DMS 273 treated with DMSO at 0.1 percent for 48 hours (cell line): ENCODE data around the gene POLR2J3.
"Not testable (repeated sequence)": the region's sequence is repeated elsewhere in the genome, so short reads cannot be mapped to it uniquely, and the experiment has no call there.

Source experiments
- DNase-seq: peaks from one replicate; lab custom pipeline; 2025; lab: John Stamatoyannopoulos, UW

Gene POLR2J3

DNA sequence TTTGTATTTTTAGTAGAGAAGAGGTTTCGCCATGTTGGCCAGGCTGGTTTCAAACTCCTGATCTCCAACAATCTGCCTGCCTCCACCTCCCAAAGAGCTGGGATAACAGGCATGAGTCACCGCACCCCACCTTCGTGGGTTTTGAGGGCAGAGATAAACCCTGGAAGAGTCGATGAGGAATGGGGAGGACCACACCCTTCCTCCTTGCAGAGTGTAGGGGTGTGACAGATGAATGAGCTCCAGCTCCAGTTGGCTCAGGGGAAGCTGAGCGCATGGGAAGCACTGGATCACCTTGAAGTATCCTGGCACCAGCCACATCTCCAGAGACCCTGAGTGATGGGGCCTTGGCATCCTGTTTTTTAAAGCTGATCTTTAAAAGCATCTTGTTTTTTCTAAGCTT is 11.1 kb upstream of the POLR2J3 start:
- not testable (repeated sequence) for DNase-seq

DNA sequence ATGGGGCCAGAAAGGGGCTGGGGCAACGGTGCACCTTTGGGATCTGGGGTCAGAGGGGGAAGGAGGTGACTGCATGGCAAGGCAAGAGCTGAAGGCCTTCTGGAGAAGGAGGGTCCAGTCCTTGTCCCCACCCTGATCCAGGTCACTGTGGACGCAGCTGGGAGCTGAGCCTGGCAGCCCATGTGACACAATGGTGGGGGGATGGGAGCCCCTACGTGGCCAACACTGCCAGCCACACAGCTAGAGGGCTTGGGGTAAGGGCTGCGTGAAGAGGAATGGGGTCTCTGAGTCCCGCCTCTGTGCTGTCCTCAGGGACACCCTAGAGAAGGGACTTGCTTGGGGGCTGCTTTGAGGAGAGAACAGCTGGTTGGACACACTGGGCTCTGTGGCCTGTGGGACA is 9.3 kb upstream of the POLR2J3 start:
- DNase-seq: not testable (repeated sequence)

DNA sequence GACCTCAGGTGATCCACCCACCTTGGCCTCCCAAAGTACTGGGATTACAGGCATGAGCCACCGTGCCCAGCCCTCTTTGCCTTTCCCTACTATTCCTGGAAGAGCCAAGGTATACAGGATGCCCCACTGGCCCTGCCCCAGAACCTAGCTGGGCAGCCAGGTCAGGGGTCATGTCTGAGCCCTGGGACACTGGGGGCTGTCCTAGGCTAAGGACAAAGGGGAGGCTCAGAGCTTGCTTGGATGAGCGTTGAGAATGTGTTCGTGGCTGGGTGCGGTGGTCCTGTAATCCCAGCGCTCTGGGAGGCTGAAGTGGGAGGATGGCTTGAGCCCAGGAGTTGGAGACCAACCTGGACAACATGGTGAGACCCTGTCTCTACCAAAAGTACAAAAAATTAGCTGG is 6.1 kb upstream of the POLR2J3 start:
- DNase-seq: not testable (repeated sequence)

DNA sequence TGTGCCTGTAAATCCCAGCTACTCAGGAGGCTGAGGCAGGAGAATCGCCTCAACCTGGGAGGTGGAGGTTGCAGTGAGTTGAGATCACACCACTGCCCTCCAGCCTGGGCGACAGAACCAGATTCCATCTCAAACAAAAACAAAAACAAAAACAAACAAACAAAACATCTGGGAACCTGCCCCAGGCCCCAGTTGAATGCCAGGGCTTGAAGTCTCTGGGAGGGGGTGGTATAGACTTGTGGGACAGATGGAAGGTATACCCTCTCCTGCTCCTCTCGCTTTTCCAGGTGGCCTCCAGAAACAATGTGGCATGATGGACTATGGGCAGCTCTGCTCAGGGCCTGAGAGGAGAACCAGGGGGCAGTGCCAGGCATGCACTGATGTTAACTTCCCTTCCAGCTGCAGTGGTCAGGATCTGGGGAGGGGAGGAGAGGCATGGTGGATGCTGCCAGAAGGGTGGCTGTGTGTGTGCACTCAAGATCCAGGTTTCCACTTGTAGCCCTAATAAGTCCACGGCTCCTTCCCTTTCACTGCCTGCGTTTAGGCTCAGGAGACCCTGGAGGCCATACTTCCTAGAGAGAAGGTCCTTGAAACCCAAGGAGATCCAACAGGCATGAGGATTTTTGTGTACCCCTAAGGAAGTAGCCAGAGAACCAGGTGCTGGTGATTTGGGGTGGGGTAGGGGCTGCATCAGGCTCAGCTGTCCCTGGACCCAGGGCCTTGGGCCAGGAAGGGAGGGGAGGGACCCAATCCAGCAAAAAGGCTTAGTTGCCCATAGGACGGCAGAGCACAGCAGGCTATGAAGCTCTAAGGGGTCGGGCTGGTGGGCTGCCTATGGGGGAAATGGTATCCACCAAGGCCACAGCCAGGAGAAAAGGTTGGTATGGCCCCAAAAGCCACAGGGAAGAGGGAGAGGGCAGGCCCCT is 5.2 kb upstream of the POLR2J3 start:
- DNase-seq: not testable (repeated sequence)

DNA sequence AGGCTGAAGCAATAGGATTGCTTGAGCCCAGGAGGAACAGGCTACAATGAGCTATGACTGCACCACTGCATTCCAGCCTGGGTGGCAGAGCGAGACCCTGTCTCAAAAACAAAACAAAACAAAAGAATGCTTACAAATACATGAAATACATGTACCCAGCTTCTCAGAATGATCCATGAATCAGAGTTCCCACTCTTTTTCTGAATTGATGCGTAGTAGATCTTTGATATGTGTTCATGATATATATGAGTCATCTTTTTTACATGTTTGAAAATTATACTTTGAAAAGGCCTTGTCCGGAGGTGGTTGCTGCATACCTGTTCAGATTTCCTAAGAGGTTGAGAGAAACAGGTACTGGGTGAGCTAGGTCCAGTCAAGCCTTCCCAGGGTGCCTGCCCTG is 4.0 kb upstream of the POLR2J3 start:
- DNase-seq: not testable (repeated sequence)

DNA sequence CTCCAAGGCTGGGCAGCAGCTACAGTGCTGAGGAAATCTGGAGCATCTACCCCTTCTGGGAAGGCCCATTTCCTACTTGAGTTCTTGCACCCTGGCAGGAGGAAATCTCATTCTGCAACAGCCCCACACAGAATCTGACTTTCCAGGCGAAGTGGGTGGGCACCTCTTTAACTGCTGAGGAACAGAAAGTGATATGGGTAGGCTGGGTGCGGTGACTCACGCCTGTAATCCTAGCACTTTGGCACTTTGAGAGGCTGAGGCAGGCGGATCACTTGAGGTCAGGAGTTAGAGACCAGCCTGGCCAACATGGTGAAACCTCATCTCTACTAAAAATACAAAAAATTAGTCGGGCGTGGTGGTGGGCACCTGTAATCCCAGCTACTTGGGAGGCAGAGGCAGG is 2.2 kb upstream of the POLR2J3 start:
- DNase-seq: not testable (repeated sequence)

DNA sequence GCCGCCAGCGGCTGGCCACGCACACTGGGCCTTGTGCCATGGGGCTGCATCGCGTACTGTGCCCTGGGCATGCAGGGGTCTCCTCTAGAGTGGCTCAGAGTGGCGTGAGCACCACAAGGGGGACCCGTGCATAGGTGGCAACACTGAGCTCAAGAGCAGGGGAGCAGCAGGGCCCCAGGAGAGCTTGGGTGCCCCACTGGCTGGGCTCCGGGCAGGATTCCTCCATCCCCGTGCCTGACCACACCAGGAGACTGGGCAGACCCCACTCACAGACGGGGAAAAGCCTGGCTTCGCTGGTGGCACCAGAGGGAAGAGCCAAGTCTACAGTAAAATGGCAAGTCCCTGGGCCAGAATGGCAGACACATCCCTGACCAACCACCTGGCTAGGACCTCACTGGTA is 3.8 kb downstream of the POLR2J3 start:
- not testable (repeated sequence) for DNase-seq

DNA sequence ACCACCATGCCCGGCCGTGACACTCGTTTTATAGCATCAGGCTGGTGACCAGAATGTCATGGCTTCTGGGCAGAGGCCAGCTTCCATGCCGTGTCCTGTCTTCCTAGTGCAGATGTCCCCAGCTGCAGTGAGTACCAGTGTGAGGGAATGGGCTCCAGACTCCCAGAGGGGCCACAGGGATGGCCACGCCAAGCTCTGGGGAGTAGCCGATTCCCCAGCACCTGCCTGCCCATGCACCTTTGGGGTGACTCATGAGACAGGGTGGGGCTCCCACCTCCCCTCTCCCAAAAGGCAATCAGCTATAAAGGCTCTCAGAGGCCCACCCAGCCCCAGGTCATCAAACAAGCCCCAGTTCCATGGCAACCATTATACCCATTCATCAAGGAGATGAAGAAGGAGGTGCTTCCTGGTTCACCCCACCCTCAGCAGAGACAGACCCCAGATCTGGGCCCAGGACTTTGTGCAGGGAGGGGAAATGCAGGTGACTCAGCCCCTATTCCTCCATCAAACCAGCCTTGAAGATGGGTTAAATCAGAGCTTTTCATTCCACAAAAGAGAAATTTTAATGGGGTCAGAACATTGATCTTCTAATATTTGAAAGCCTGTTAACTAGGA is 21.5 kb downstream of the POLR2J3 start, which contains the start of gene SPDYE2:
Gene SPDYE2 (plus strand): TSS at position 419 of the 615 bp plus-strand sequence. CDS start 2,030 bp downstream, outside the sequence.
- DNase-seq: not testable (repeated sequence)

DNA sequence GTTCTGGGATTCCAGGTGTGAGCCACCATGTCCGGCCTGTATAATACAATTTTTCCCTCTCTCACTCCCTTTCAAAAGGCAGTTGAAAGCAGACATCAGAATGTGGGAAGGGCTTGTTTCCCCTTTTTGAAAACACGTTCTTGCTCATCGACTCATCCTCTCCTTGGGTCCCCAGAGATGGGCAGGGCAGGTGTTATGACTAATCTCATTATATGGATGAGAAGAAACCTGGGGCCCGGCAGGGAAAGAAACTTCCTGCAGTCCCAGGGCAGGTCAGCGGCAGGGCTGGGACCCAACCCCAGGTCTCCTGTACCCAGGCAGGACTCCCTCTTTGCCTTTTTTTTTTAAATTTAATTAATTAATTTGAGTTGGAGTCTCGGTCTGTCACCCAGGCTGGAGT is 26.0 kb downstream of the POLR2J3 start:
- not testable (repeated sequence) for DNase-seq

DNA sequence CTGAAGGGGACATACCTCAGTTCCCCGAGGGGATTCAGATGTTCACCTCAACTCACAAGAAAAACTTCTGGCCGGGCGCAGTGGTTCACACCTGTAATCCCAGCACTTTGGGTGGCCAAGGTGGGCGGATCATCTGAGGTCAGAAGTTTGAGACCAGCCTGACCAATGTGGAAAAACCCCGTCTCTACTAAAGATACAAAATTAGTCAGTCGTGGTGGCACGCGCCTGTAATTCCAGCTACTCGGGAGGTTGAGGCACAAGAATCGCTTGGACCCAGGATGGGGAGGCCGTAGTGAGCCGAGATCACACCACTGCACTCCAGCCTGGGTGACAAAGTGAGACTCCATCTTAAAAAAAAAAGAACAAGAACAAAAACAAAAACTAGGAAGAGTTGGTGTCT is 27.1 kb downstream of the POLR2J3 start:
- DNase-seq: not testable (repeated sequence)

DNA sequence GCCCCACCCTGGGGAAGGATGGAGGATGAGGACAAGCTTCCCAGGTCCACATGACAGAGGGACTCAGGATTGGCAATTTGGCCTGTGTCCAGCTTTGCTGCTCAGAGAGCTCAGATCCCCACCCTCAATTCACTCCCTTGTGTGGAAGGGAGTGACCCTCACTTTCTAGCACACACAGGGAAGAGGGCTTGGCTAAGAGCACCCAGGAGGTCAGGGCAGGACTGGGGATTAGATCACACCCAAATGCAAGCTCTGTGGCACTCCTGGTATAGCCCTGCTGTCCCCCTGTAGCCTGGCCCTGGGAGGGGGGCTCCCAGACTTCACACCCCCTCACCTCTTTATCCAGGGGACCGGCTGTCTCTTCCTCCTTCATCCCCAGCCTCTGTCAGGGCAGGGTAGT is 28.0 kb downstream of the POLR2J3 start:
- DNase-seq: not testable (repeated sequence)

DNA sequence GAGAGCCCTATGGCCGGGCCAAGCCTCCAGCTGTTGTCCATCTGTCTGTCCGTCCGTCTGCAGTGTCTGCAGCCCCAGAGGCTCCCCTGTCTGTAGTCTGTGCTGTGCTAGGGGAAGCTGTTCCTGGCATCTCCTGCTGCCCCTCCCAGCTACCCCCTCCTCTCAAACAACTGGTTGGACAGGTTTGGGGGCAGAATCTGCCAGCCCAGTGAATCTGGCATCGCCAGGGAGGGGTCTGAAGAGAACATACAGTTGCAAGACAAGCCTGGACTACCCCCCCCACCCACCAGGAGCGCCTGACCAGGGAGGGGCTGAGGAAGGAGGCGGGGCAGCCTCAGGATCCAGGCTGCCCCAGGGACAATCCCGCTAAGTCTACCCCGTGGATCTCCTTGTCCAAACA is 28.8 kb downstream of the POLR2J3 start, which contains the start of gene UPK3BL2:
Gene UPK3BL2 (minus strand): TSS at position 101 of the 400 bp plus-strand sequence. CDS start 60 bp downstream, at position 41.
- DNase-seq: not testable (repeated sequence)

DNA sequence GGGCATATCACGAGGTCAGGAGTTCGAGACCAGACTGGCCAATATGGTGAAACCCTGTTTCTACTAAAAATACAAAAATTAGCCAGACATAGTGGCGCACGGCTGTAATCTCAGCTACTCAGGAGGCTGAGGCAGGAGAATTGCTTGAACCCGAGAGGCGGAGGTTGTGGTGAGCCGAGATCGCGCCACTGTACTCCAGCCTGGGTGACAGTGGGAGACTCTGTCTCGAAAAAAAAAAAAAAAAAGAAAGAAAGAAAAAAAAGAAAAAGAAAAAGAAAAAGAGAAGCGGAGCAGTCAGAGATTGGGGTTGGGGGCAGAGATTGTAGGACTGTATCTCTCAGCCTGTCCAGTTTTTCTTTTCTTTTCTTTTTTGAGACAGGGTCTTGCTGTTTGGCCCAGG is 29.6 kb downstream of the POLR2J3 start:
- not testable (repeated sequence) for DNase-seq

DNA sequence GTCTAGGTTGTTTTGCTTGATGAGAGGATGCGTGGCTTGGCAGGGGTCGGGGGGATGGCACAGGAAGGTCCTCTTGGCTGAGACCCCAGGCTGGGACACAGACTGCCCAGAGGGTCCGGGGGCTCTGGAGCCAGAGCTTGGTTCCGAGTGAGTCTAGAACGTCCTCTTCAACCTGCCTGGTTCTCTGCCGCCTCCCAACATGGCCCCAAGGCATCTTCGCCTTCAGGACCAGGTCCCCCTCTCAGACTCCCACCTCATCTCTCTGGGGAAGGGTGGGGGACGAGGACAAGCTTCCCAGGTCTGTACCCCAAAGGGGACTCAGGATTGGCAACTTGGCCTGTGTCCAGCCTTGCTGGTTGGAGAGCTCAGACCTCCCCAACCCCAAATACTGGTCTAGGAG is 30.3 kb downstream of the POLR2J3 start:
- DNase-seq: not testable (repeated sequence)

DNA sequence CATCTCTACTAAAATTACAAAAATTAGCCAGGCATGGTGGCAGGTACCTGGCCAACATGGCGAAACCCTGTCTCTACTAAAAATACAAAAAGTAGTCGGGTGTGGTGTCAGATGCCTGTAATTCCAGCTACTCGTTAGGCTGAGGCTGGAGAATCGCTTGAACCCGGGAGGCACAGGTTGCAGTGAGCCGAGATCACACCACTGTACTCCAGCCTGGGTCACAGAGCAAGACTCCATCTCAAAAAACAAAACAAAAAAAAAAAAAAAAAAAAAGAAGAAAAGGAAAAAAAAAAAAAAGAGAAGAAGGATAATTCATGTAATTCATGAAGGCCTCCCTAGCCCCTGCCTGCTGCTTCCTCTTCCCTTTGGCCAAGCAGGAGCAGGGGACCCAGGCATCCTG is 31.8 kb downstream of the POLR2J3 start:
- not testable (repeated sequence) for DNase-seq

DNA sequence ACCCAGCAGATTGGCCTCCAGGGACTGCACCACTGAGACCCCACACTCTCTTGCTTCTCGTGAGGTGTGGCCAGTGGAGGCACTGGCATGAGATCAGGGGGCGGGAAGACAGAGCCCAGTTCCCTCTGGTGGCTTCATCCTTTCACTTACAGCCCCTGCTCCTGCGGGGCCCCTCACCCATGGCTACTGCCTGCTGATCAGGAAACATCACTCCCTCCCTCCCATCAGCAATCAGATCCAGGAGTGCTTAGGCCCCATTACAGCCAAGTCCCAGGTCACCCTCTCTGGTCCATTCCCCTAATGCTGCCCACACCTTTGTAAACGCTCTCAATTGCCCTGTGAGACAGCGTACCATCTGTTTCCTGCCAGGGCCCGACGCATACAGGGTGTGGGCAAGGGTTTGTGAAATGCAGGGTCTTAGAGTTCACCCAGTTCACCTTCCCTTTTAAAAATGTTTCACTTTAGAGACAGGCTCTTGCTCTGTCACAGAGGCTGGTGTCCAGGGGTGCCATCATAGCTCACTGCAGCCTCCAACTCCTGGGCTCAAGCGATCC is 37.2 kb downstream of the POLR2J3 start:
- not testable (repeated sequence) for DNase-seq

DNA sequence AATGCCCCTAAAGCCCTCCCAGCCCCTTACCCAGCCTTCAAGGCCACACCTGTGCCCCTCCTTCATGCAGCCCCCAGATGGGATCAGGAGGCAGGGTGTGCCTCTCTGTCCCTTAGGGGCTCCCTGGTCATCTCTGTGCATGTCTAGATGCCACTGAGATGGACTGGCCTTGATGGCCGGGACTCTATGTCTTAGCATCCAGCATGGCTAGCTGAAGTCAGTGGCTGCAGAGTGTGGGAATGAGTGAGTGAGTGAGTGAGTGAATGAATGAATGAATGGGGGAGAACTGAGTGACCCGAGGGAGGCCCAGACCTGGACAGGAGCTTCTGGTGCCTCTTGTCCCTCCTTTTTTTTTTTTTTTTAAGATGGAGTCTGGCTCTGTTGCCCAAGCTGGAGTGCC is 40.3 kb downstream of the POLR2J3 start:
- DNase-seq: not testable (repeated sequence)

DNA sequence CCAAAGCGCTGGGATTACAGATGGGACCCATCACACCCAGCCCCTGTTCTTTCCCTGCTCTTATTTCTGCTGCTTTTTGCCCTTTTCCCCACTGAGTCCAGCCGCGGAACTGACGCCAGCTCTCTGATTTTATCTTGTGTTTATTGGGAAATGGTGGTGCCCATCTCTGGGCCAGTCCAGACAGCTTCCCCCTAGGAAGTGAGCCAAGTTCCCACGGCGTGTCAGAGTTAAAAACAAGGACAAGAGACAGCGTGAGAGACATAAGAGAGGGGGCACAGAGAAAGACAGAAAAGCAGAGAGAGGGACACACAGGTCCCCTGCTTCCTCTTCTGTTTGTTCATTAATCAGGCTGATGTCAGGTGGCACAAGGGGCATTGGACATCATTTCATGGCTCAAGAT is 40.8 kb downstream of the POLR2J3 start:
- not testable (repeated sequence) for DNase-seq

DNA sequence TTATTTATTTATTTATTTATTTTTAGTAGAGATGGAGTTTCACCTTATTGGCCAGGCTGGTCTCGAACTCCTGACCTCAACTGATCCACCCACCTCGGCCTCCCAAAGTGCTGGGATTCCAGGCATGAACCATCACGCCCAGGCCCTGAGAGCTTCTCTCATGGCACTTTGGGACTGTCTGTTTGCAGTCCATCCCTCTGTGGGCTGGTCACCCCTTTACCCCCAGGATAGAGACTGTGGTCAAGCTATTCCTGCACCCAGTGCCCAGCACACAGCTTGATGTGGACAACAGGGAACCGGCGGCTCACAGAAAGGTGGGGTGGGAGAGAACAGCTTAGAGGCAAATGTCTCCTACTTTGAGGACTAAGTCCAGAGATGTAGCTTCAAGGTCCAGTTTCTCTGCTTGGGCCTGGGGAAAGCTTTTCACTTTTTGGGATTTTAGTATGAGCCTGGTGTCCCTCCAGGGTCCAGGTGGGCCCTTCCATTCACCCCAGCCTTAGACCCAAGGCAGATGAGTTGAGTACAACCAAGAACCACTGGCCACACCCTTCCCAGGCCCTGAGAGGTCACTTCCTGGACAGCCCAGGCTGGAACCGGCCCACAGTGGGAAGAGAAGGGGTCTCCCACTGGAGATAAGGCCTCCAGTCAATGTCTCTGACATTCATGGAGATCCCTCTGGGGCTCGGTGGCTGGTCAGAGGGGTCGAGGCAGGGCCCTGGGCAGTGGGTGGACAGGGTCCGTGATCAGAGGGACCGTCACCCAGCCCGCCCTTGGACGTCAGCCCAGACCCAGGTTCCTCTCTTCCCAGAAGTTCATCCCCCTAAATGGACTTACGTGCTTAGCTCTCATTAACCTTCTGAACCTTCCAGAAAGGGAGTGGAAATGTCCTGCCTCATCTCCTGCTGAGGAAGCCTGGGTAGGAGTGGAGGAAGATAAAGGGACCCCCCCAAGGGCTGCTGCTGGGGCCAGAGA is 44.3 kb downstream of the POLR2J3 start:
- DNase-seq: not testable (repeated sequence)

DNA sequence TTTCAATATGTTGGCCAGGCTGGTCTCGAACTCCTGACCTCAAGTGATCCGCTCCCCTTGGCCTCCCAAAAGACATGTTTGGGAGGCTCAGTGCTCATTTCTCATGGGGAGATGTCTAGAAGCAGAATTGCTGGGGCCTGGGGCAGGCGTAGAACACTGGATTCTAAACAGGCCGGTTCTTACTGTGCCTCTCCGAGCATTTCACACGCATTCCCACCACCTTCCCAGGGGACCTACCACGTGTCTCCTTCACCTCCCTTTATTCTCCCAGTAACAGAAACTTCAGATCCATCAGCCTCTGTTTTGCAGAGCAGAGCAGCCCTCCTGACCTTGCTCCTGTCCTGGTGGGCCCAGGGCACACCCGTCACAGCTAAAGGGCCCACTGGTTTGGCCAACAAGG is 45.2 kb downstream of the POLR2J3 start:
- DNase-seq: not testable (repeated sequence)

DNA sequence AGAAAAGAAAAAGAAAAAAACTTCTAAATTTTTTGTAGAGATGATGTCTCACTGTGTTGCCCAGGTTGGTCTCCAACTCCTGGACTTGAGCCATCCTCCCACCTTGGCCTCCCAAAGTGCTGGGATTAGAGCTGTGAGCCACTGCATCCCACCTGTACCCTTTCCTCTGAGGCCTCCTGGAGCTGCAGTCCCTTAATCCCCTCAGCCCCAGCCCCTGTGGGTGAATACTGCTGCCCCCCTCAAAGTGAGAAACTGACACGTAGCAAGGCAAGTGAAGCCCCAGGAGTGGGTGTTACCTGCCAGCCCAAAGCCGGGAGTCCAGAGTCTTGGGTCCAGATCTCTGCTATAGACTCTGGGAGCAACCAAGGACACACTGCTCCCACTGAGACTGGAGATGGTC is 47.6 kb downstream of the POLR2J3 start:
- DNase-seq: not testable (repeated sequence)
